Measurements from ENCODE around the gene CHST13.

Gene CHST13

DNA sequence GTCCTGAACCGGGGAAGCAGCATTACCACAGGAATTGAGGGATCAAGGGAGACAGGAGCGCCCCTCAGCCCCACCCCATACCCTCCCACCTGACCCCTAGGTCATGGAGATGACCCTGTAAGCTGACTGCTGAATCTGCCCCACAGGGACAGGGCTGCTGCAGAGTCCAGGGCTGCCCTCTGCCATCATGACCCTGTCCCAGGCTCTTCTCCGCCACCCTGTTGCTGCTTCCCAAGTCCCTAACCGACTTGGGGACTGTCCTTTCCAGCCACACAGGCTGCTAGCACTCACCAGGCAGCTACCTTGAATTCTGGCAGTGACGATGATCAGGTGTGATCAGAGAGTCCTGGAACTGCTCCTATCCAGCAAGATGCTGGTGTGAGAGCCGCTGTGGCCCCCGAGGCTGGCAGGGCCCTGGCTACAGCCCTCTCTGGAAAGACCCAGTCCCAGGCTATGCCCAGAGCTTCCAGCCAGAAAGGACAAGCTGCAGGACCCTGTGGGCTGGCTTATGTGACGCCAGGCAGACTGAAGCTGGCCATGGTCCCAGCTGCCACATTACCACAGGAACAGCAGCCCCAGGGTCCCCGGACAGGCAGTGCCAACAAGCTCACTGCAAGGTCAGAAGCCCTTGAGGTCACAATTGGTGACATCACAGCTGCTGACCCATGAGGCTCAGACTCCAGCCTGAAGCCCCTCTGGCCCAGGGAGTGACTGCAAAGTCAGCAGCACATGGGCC is 34.5 kb downstream of the CHST13 start, which contains the start of gene C3orf22:
Gene C3orf22, minus strand, starts transcription at position 597 of the 736 bp plus-strand sequence. CDS start 5,542 bp downstream, outside the sequence.
- Histone ChIP-seq H3K9me3 (no peaks in the 10 kb centered on the region), H3K27me3 (no peaks in the 10 kb centered on the region; the same call in 1 of the 2 replicates), H3K4me3 (ENCODE audit: low read depth, low read length) (no peak within 1 kb of the TSS), H3K4me1 (no peaks in the 10 kb centered on the region), H3K36me3 (no peaks in the 10 kb centered on the region)
- DNase-seq, result no peak
- TF ChIP-seq CTCF (IDR thresholded peaks at IDR 0.05; ENCODE audit: low read depth, low read length), result no peak

DNA sequence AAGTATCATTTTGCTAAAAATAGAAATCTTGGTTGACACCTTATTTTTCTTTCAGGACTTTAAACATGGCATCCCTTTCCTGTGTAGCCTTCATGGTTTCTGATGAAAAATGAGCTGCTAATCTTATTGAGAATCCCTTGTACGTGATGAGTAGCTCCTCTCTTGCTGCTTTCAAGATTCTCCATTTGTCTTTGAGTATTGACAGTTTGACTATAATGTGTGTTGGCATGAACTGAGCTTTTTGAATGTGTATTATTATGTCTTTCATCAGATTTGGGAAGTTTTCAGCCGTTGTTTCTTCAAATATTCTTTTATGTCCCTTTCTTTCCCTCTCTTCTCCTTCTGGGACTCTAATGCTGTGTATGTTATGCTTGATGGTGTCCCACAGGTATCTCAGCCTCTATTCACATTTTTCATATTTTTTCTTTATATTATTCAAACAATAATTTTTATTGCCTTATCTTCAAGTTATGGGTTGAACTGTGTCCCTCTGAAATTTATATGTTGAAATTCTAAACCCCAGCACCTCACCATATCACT is 38.9 kb downstream of the CHST13 start:
- Histone ChIP-seq H3K27me3 (no peaks in the 10 kb centered on the region; the same call in 1 of the 2 replicates), H3K9me3 (no peaks in the 10 kb centered on the region), H3K36me3 (no peaks in the 10 kb centered on the region), H3K4me1 (no peaks in the 10 kb centered on the region), H3K4me3 (ENCODE audit: low read depth, low read length) (no peak overlapping the region)
- DNase-seq, result no peak
- TF ChIP-seq CTCF (IDR thresholded peaks at IDR 0.05; ENCODE audit: low read depth, low read length), result no peak

GRCh38 chr3:126567696-126568438 is 43.9 kb downstream of the CHST13 start:
- TF ChIP-seq CTCF (IDR thresholded peaks at IDR 0.05; ENCODE audit: low read depth, low read length), result no peak
- Histone ChIP-seq H3K9me3 (no peaks in the 10 kb centered on the region), H3K27me3 (no peaks in the 10 kb centered on the region; the same call in 1 of the 2 replicates), H3K4me1 (peaks cover 3% of the 10 kb centered on the region), H3K36me3 (no peaks in the 10 kb centered on the region), H3K4me3 (ENCODE audit: low read depth, low read length) (no peak overlapping the region)
- DNase-seq, result no peak

DNA sequence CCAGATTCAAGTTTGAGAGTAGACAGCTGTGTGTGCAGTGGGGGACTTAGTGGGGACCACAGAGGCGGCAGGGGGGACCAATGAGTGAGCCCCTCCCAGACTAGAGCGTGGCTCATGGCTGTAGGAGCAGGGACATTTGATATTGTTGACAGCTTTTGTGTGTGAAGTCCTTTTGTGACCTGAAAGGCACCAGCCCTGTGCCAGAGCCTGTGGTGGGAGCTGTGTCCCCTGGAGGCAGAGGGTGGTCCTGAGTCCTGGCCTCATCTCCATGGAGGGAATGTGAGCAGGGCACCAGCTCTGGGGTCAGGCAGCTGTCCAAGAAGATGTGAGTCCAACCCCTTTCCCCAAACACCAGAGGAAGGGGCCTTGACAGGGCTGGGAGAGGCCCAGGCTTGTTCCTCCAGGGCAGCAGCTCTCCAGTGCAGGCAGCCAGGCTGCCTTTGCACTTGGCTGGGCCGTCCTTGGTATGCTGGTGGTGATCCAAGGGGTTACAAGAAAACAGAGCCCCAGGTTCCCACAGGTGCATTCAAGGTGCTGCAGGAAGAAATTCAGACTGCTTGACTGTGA is 44.9 kb downstream of the CHST13 start:
- Histone ChIP-seq H3K36me3 (no peaks in the 10 kb centered on the region), H3K27me3 (no peaks in the 10 kb centered on the region), H3K9me3 (no peaks in the 10 kb centered on the region), H3K4me3 (ENCODE audit: low read depth, low read length) (no peak overlapping the region), H3K4me1 (peaks cover 5% of the 10 kb centered on the region)
- no peak for DNase-seq
- no peak for TF ChIP-seq CTCF (IDR thresholded peaks at IDR 0.05; ENCODE audit: low read depth, low read length)

DNA sequence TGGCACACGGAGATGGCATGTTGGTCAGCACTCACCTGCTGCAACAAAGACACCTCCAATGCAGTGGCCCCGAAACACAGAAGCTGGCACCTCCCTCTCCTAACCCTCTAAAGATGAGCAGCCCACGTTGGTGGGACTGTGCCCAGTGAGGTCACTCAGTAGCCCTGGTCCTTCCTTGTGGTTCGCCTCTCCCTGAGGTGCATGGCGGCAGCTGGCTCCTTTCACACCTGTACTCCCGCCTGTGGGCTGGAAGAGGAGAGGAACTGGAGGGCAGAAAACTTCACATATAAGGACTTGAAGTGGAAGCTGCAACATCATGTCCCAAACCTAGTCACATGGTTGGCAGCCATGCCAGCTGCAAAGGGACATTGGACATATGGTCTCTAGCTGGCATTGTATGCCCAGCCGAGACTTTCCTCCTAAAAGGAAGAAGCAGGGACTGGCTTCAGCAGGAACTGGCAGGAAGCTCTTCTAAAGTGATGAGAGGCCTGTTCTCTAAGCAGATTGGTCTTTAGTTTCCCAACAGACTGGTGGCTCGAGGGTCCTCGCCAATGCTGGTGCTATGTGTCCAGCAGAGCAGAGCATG is 45.5 kb downstream of the CHST13 start:
- Histone ChIP-seq H3K27me3 (no peaks in the 10 kb centered on the region), H3K4me3 (ENCODE audit: low read depth, low read length) (no peak overlapping the region), H3K9me3 (no peaks in the 10 kb centered on the region), H3K36me3 (no peaks in the 10 kb centered on the region), H3K4me1 (peaks cover 5% of the 10 kb centered on the region)
- no peak for TF ChIP-seq CTCF (IDR thresholded peaks at IDR 0.05; ENCODE audit: low read depth, low read length)
- no peak for DNase-seq

Data from BE2C (cell line).